Measurements from ENCODE around the gene PKP4. TPM values are rescaled to one million over a fixed set of nuclear protein-coding genes. Genes with fewer than 3 reads are reported as not detected.

PKP4 gene
- total and polyA plus RNA-seq, 9 of the 15 experiments (the other 6 are each of a cell fraction or from before 2014, with no cell fraction given): 24.6 to 99.1 (median 74.0) TPM

DNA sequence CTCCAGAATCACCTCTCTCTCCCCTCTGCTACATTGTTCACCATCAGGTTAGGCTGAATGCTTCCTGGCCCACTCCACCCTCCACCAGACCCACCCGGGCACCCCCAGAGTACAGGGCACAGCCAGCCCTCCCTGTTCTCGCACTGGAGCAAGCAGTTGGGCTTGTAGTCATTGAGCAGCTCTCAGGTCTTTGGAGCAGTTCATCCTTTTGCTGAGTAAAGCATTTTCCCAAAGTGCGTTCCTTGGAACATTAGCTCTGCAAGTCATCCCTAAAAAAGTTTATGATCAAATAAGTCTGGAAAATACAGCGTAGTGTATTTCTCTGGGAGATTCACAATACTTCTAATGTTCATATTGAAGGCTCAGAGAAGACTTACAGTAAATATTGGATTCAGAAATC lies 234.9 kb downstream of the PKP4 start:
- Histone ChIP-seq H3K9me3 (replicated peaks; ENCODE audit: control insufficient read depth, insufficient read depth, low read depth, low read length) (no peaks in the 10 kb centered on the region), H4K20me1 (replicated peaks; ENCODE audit: control insufficient read depth, insufficient read depth, low read length) (no peaks in the 10 kb centered on the region), H3K4me3 (no peak overlapping the region), H3K27me3 (ENCODE audit: control insufficient read depth in 2 of 2, insufficient read depth in 2 of 2, low read length in 2 of 2) (peaks cover 26 to 43% of the 10 kb centered on the region in 2 experiments; a peak in 4 of 5 replicates), H2AFZ (ENCODE audit: low read depth, low read length) (no peak overlapping the region), H3K4me1 (replicated peaks in 1 of 2; ENCODE audit: control insufficient read depth in 2 of 2, insufficient read depth in 2 of 2, low read length in 2 of 2) (no peaks in the 10 kb centered on the region), H3K4me2 (ENCODE audit: insufficient read depth, low read length) (no peak overlapping the region), H3K9ac (ENCODE audit: insufficient read depth in 1 of 2, low read depth in 2 of 2, low read length in 2 of 2) (no peak overlapping the region), H3K27ac (ENCODE audit: extremely low read depth, low read depth, low read length) (no peak overlapping the region), H3K79me2 (ENCODE audit: control insufficient read depth, insufficient read depth, low read length) (no peaks in the 10 kb centered on the region), H3K9me1 (ENCODE audit: control insufficient read depth, insufficient read depth, low read length) (no peaks in the 10 kb centered on the region), H3K36me3 (ENCODE audit: control insufficient read depth, insufficient read depth, low read length) (no peaks in the 10 kb centered on the region)
- in situ Hi-C loops (cut with MboI): no loop called here
- WGBS (ENCODE audit: insufficient coverage, low coverage, missing lambda C conversion rate): 0% methylated on average over 4 of the region's 4 CpGs
- intact Hi-C loops (cut with micrococcal nuclease): no loop called here
- ChIA-PET CTCF (ENCODE audit: low intra/inter-chr PET ratio) (no interaction called here), POLR2A (interaction anchor here (0.6 kb wide), 1 partner anchor 33 kb away, joined by 3 read pairs; no protein-coding TSS in a partner anchor)
- FAIRE-seq (no peak), DNase-seq (ENCODE audit: extremely low read depth in 1 of 4, low spot score in 3 of 4) (no peak), ATAC-seq (no peak)
- no TSS peak for BruUV-seq (replicated peaks)
- TF ChIP-seq EWSR1 (IDR thresholded peaks at IDR 0.05; ENCODE audit: borderline replicate concordance, low read depth, partially characterized antibody) (no peak), MAFF (IDR thresholded peaks at IDR 0.05; ENCODE audit: low read length) (peak; percentile 13; the same call in 1 of the 2 replicates), ZNF316 (IDR thresholded peaks at IDR 0.05) (peak; percentile 39; the same call in 1 of the 2 replicates), MAFK (IDR thresholded peaks at IDR 0.05; ENCODE audit: low read length) (0 out of 2 replicates have a peak, but pooled peaks have one; percentile 14), ZNF584 (CRISPR knock-in tag; IDR thresholded peaks at IDR 0.05; ENCODE audit: low read depth) (no peak), C11orf30 (IDR thresholded peaks at IDR 0.05; ENCODE audit: low read depth) (0 out of 2 replicates have a peak, but pooled peaks have one; percentile 10), ZNF699 (CRISPR knock-in tag; IDR thresholded peaks at IDR 0.05; ENCODE audit: insufficient replicate concordance) (no peak)
